BLaER1 (cell line): Measurements from ENCODE around the gene ZNF385A.
A peak's percentile ranks its signal among the peaks of the same experiment; 100 is the strongest.

Source experiments
- H3K27ac ChIP-seq: shearing (Covaris generic); formaldehyde crosslinking; 2 replicates; pipeline ENCODE4 v1.8.1; 2022
- H3K27me3 ChIP-seq: shearing (Covaris generic); formaldehyde crosslinking; 2 replicates; pipeline ENCODE4 v1.8.1; 2022
- H3K36me3 ChIP-seq: shearing (Covaris generic); formaldehyde crosslinking; 2 replicates; pipeline ENCODE4 v1.8.1; 2022
- H3K4me1 ChIP-seq: shearing (Covaris generic); formaldehyde crosslinking; 2 replicates; pipeline ENCODE4 v1.8.1; 2022
- H3K4me2 ChIP-seq: shearing (Covaris generic); formaldehyde crosslinking; 2 replicates; pipeline ENCODE4 v1.8.1; 2022
- H3K4me3 ChIP-seq: shearing (Covaris generic); formaldehyde crosslinking; 2 replicates; pipeline ENCODE4 v1.8.1; 2022
- H3K9ac ChIP-seq: shearing (Covaris generic); formaldehyde crosslinking; 2 replicates; pipeline ENCODE4 v1.8.1; 2022
- H3K9me3 ChIP-seq: shearing (Covaris generic); formaldehyde crosslinking; 2 replicates; pipeline ENCODE4 v1.8.1; 2022
- H4K20me1 ChIP-seq: shearing (Covaris generic); formaldehyde crosslinking; 2 replicates; pipeline ENCODE4 v1.8.1; 2022
- Cebpa-rat ChIP-seq: shearing (Covaris generic); IDR thresholded peaks from 2 replicates; pipeline ENCODE4 v1.8.1; 2022

The ZNF385A gene

GRCh38 chr12:54384591-54385041 is at the start of gene ZNF385A:
TSS of gene ZNF385A (minus strand) at chr12:54384733. CDS start at chr12:54384514, 219 bp downstream.
- peak within 1 kb of the TSS; percentile 24 for H3K4me3 ChIP-seq

GRCh38 chr12:54432815-54433164 is 48.3 kb upstream of the ZNF385A start:
- Histone ChIP-seq H3K27me3 (no peaks in the 10 kb centered on the region), H3K4me2 (peak overlapping the region; percentile 17; the same call in 1 of the 2 replicates), H4K20me1 (no peaks in the 10 kb centered on the region), H3K36me3 (no peaks in the 10 kb centered on the region), H3K4me1 (peaks cover 42% of the 10 kb centered on the region), H3K27ac (no peak overlapping the region), H3K4me3 (no peak overlapping the region), H3K9me3 (no peaks in the 10 kb centered on the region), H3K9ac (no peak overlapping the region)
- TF ChIP-seq Cebpa-rat, result no peak

More at GRCh38 chr12:54384591-54385041, at the start of gene ZNF385A:
- H3K9me3 ChIP-seq, result no peaks in the 10 kb centered on the region
- H4K20me1 ChIP-seq, result no peaks in the 10 kb centered on the region; the same call in 1 of the 2 replicates
- H3K4me1 ChIP-seq, result peaks cover 69% of the 10 kb centered on the region
- no peaks in the 10 kb centered on the region for H3K27me3 ChIP-seq
- peaks cover 34% of the 10 kb centered on the region for H3K36me3 ChIP-seq
- no peak for TF ChIP-seq Cebpa-rat
- peak within 1 kb of the TSS; percentile 86 for H3K4me2 ChIP-seq
- H3K27ac ChIP-seq, result peak within 1 kb of the TSS; percentile 77
- H3K9ac ChIP-seq, result peak within 1 kb of the TSS; percentile 69

GRCh38 chr12:54431911-54432814 is 47.6 kb upstream of the ZNF385A start:
- no peaks in the 10 kb centered on the region for H4K20me1 ChIP-seq
- H3K4me1 ChIP-seq, result peaks cover 48% of the 10 kb centered on the region
- H3K4me2 ChIP-seq, result peak overlapping the region; percentile 17; the same call in 1 of the 2 replicates
- no peaks in the 10 kb centered on the region for H3K9me3 ChIP-seq
- no peaks in the 10 kb centered on the region for H3K27me3 ChIP-seq
- H3K9ac ChIP-seq, result no peak overlapping the region
- H3K27ac ChIP-seq, result no peak overlapping the region
- no peak overlapping the region for H3K4me3 ChIP-seq
- H3K36me3 ChIP-seq, result no peaks in the 10 kb centered on the region
- TF ChIP-seq Cebpa-rat, result no peak

- no peak overlapping the region for H3K4me2 ChIP-seq
- no peak overlapping the region for H3K9ac ChIP-seq
- no peak for TF ChIP-seq Cebpa-rat
- H3K9me3 ChIP-seq, result no peaks in the 10 kb centered on the region
- H3K36me3 ChIP-seq, result no peaks in the 10 kb centered on the region
- H3K4me1 ChIP-seq, result peaks cover 57% of the 10 kb centered on the region
- H3K27me3 ChIP-seq, result no peaks in the 10 kb centered on the region
- no peak overlapping the region for H3K4me3 ChIP-seq
- no peak overlapping the region for H3K27ac ChIP-seq
- H4K20me1 ChIP-seq, result no peaks in the 10 kb centered on the region
Measured at GRCh38 chr12:54430471-54431069, 46.0 kb upstream of the ZNF385A start.

GRCh38 chr12:54429014-54429471 is 44.5 kb upstream of the ZNF385A start:
- TF ChIP-seq Cebpa-rat, result no peak
- H3K4me1 ChIP-seq, result peaks cover 57% of the 10 kb centered on the region
- H3K27me3 ChIP-seq, result no peaks in the 10 kb centered on the region
- H3K36me3 ChIP-seq, result no peaks in the 10 kb centered on the region
- H3K9me3 ChIP-seq, result no peaks in the 10 kb centered on the region
- peak overlapping the region; percentile 75 for H3K4me2 ChIP-seq
- no peak overlapping the region for H3K9ac ChIP-seq
- no peaks in the 10 kb centered on the region for H4K20me1 ChIP-seq
- peak overlapping the region; percentile 69 for H3K27ac ChIP-seq
- no peak overlapping the region for H3K4me3 ChIP-seq

GRCh38 chr12:54428050-54429013 is 43.8 kb upstream of the ZNF385A start:
- H3K9me3 ChIP-seq, result no peaks in the 10 kb centered on the region
- H3K27me3 ChIP-seq, result no peaks in the 10 kb centered on the region
- peaks cover 58% of the 10 kb centered on the region for H3K4me1 ChIP-seq
- H4K20me1 ChIP-seq, result no peaks in the 10 kb centered on the region
- H3K9ac ChIP-seq, result peak overlapping the region; percentile 54; the same call in 1 of the 2 replicates
- peak overlapping the region; percentile 69 for H3K27ac ChIP-seq
- H3K4me2 ChIP-seq, result peak overlapping the region; percentile 75
- no peaks in the 10 kb centered on the region for H3K36me3 ChIP-seq
- TF ChIP-seq Cebpa-rat, result no peak
- 0 out of 2 replicates have a peak overlapping the region, but pooled peaks have one; percentile 31 for H3K4me3 ChIP-seq

GRCh38 chr12:54427106-54427505 is 42.6 kb upstream of the ZNF385A start:
- H3K27me3 ChIP-seq, result no peaks in the 10 kb centered on the region
- no peak for TF ChIP-seq Cebpa-rat
- no peak overlapping the region for H3K9ac ChIP-seq
- H3K9me3 ChIP-seq, result no peaks in the 10 kb centered on the region
- H4K20me1 ChIP-seq, result no peaks in the 10 kb centered on the region
- no peaks in the 10 kb centered on the region for H3K36me3 ChIP-seq
- peak overlapping the region; percentile 75; the same call in 1 of the 2 replicates for H3K4me2 ChIP-seq
- no peak overlapping the region for H3K4me3 ChIP-seq
- no peak overlapping the region for H3K27ac ChIP-seq
- H3K4me1 ChIP-seq, result peaks cover 63% of the 10 kb centered on the region

- Histone ChIP-seq H3K9me3 (no peaks in the 10 kb centered on the region), H4K20me1 (no peaks in the 10 kb centered on the region), H3K4me1 (peaks cover 63% of the 10 kb centered on the region), H3K36me3 (no peaks in the 10 kb centered on the region), H3K4me3 (no peak overlapping the region), H3K4me2 (peak overlapping the region; percentile 75; the same call in 1 of the 2 replicates), H3K27ac (no peak overlapping the region), H3K9ac (no peak overlapping the region), H3K27me3 (no peaks in the 10 kb centered on the region)
- TF ChIP-seq Cebpa-rat, result no peak
Measured at GRCh38 chr12:54426690-54427089, 42.2 kb upstream of the ZNF385A start.

GRCh38 chr12:54425702-54426101 is 41.2 kb upstream of the ZNF385A start:
- Histone ChIP-seq H3K4me2 (no peak overlapping the region), H3K27me3 (no peaks in the 10 kb centered on the region), H3K36me3 (no peaks in the 10 kb centered on the region), H3K4me1 (peaks cover 69% of the 10 kb centered on the region), H3K9ac (no peak overlapping the region), H4K20me1 (no peaks in the 10 kb centered on the region), H3K27ac (no peak overlapping the region), H3K4me3 (no peak overlapping the region), H3K9me3 (no peaks in the 10 kb centered on the region)
- no peak for TF ChIP-seq Cebpa-rat
